ENCODE data around the gene CADM1. TPM values are rescaled to one million over a fixed set of nuclear protein-coding genes. Genes with fewer than 3 reads are reported as not detected.

CADM1 gene
- total RNA-seq, 2 experiments from 2014 or later = 0.47 to 0.63 TPM

DNA sequence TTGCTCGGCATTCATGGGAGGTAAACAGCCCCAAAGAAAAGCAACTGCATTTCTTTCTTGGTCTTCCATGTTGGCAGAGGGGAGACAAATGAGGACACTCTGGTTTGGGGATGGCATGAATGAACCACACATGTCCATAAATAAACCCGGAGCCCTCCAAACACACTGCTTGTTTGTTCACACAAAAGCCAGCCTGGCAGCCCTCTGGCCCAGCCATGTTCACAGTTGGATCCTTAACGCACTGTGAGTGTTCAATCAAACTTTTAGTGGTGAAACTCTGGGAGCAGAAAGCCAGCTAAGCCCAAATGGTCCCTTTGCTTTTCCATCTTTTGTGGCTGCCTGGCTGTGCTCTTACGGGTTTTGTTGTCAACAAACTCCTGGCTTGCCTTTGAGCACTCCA is 336.8 kb downstream of the CADM1 start:
- Mint-ChIP-seq H3K36me3 (ENCODE audit: low read depth) (no peaks in the 10 kb centered on the region), H3K4me3 (no peak overlapping the region), H3K4me1 (ENCODE audit: low read depth) (no peaks in the 10 kb centered on the region), H3K27me3 (peaks cover 1% of the 10 kb centered on the region), H3K27ac (no peak overlapping the region), H3K9me3 (no peaks in the 10 kb centered on the region)
- TF ChIP-seq, protein P1, sequence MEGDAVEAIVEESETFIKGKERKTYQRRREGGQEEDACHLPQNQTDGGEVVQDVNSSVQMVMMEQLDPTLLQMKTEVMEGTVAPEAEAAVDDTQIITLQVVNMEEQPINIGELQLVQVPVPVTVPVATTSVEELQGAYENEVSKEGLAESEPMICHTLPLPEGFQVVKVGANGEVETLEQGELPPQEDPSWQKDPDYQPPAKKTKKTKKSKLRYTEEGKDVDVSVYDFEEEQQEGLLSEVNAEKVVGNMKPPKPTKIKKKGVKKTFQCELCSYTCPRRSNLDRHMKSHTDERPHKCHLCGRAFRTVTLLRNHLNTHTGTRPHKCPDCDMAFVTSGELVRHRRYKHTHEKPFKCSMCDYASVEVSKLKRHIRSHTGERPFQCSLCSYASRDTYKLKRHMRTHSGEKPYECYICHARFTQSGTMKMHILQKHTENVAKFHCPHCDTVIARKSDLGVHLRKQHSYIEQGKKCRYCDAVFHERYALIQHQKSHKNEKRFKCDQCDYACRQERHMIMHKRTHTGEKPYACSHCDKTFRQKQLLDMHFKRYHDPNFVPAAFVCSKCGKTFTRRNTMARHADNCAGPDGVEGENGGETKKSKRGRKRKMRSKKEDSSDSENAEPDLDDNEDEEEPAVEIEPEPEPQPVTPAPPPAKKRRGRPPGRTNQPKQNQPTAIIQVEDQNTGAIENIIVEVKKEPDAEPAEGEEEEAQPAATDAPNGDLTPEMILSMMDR (IDR thresholded peaks at IDR 0.05) = no peak
- ATAC-seq (no peak), DNase-seq (no peak)
- POLR2A ChIA-PET = no interaction called here
- intact Hi-C loops (cut with micrococcal nuclease) = no loop called here
- CTCF ChIA-PET = no interaction called here

DNA sequence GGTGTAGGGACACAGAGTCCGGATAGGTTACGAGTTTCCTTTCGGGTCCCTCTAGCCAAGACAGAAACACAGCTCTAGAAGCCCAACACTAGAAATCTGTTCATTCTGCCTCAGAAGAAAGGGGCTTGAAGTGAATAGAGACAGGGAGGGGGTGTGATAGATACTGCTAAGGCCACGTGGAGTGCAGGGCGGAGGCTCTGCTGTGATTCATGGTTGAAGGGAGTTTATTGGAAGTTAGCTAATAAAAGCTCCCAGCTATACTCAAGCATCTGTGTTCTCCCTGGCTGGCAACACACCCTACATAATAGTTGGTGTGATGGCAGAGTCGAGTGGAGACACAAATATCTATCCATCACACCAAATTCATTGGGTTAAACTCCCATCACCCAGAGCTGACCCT is 337.4 kb downstream of the CADM1 start:
- intact Hi-C loops (cut with micrococcal nuclease) = no loop called here
- H3K4me3 Mint-ChIP-seq = no peak overlapping the region
- no peak for ATAC-seq
- no peaks in the 10 kb centered on the region for H3K9me3 Mint-ChIP-seq
- H3K27me3 Mint-ChIP-seq = peaks cover 3% of the 10 kb centered on the region
- no peaks in the 10 kb centered on the region for H3K36me3 Mint-ChIP-seq (ENCODE audit: low read depth)
- ChIA-PET CTCF (no interaction called here), POLR2A (no interaction called here)
- H3K4me1 Mint-ChIP-seq (ENCODE audit: low read depth) = no peaks in the 10 kb centered on the region
- DNase-seq = no peak
- TF ChIP-seq, protein P1 (IDR thresholded peaks at IDR 0.05) = no peak
- no peak overlapping the region for H3K27ac Mint-ChIP-seq

DNA sequence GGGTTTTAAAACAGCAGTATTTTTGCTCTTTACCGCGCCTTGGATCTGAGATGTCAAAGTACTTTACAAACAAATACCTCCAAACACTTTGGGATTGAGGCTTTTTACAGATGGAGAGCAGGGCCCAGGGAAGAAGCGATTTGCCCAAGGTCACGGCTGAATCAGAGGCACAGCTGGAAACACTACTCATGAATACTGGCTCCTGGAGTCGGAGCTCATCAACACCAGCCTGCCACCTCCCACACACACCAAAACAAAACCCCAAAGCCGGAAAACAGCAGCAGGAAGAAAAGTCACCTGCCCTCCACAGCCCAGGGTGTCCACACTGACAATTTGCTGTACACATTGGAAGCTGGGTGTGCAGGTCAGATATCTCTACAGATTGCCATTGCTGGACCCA is 339.4 kb downstream of the CADM1 start:
- CTCF ChIA-PET = no interaction called here
- Mint-ChIP-seq H3K27ac (no peak overlapping the region), H3K36me3 (ENCODE audit: low read depth) (no peaks in the 10 kb centered on the region)

DNA sequence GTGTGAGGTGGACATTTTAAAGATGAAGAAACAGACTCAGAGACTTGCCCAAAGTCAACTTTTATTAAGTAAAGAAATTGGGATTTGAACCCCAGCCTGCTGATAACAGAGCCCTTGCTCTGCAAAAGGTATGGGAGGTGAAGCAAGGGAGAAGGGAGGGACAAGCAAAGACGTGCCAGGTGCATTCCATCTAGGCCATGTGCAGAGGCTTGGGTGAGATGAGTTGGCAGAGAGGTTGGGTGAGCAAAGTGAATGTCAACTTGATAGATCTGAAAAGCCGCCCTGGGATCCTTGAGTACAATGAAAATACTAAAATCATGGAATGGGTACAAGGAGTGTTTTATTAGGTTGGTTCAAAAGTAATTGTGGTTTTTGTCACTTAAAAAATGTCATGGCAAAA is 341.3 kb downstream of the CADM1 start:
- no peaks in the 10 kb centered on the region for H3K4me1 Mint-ChIP-seq (ENCODE audit: low read depth)
- CTCF ChIA-PET = no interaction called here

More for the DNA sequence above, 339.4 kb downstream of the CADM1 start:
- Mint-ChIP-seq H3K4me1 (ENCODE audit: low read depth) (no peaks in the 10 kb centered on the region), H3K9me3 (no peaks in the 10 kb centered on the region), H3K27me3 (peaks cover 5% of the 10 kb centered on the region), H3K4me3 (no peak overlapping the region)
- intact Hi-C loops (cut with micrococcal nuclease) = no loop called here
- ATAC-seq (no peak), DNase-seq (no peak)
- TF ChIP-seq, protein P1 (IDR thresholded peaks at IDR 0.05) = no peak
- POLR2A ChIA-PET = no interaction called here

DNA sequence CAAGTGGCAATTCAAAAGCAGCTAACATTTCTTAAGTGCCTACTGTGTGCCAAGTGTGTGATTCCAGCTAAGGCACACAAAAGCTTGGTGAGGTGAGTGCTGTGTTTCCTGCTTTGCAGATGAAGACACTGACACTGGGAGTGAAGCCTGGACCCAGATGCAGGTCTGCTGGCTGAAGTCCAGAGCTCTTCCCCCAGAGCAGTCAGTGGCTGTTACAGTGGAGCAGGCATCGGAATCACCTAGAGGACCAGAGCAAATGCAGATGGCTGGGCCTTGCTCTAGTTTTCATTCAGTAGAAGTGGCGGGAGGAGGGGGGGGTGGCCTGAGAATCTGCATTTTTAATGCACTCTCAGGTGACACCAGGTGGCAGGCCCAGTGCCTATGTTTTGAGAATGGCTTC is 342.3 kb downstream of the CADM1 start:
- peaks cover 5% of the 10 kb centered on the region for H3K27me3 Mint-ChIP-seq
- TF ChIP-seq, protein P1 (IDR thresholded peaks at IDR 0.05) = no peak
- ATAC-seq (no peak), DNase-seq (no peak)
- no peaks in the 10 kb centered on the region for H3K4me1 Mint-ChIP-seq (ENCODE audit: low read depth)
- no peak overlapping the region for H3K27ac Mint-ChIP-seq
- ChIA-PET CTCF (no interaction called here), POLR2A (no interaction called here)
- no peaks in the 10 kb centered on the region for H3K9me3 Mint-ChIP-seq
- H3K36me3 Mint-ChIP-seq (ENCODE audit: low read depth) = no peaks in the 10 kb centered on the region
- H3K4me3 Mint-ChIP-seq = no peak overlapping the region
- intact Hi-C loops (cut with micrococcal nuclease) = no loop called here

More for the DNA sequence above, 341.3 kb downstream of the CADM1 start:
- POLR2A ChIA-PET = no interaction called here
- H3K27ac Mint-ChIP-seq = no peak overlapping the region
- no peak for ATAC-seq
- no peak for DNase-seq
- H3K4me3 Mint-ChIP-seq = no peak overlapping the region
- H3K36me3 Mint-ChIP-seq (ENCODE audit: low read depth) = no peaks in the 10 kb centered on the region
- TF ChIP-seq, protein P1 (IDR thresholded peaks at IDR 0.05) = no peak
- peaks cover 5% of the 10 kb centered on the region for H3K27me3 Mint-ChIP-seq
- intact Hi-C loops (cut with micrococcal nuclease) = no loop called here
- H3K9me3 Mint-ChIP-seq = no peaks in the 10 kb centered on the region
